Endothelial cell of umbilical vein (primary cell): ENCODE measurements around the gene PLA2G4B. TPM values are rescaled to one million over a fixed set of nuclear protein-coding genes. Genes with fewer than 3 reads are reported as not detected.

Experiments
- BruUV-seq: library from RNA; stranded (reverse); fragments of 400-500 nt; replicated peaks from 2 replicates; lab custom pipeline; 2021; lab: Mats Ljungman, UMichigan
- CTCF ChIA-PET: fragments of 300-600, 350-600 bp; sonication (Branson Sonifier 250); formaldehyde crosslinking; loops from one replicate; lab custom pipeline; 2021; ENCODE audit warnings: antibody characterized with exemption, inconsistent platforms; lab: Charles Lee
- POLR2A ChIA-PET: fragments of 300-600, 350-600 bp; sonication (Branson Sonifier 250); formaldehyde crosslinking; loops from one replicate; lab custom pipeline; 2021; ENCODE audit warnings: antibody characterized with exemption, inconsistent platforms; lab: Charles Lee
- DNase-seq: peaks from one replicate; pipeline ENCODE4 v3.0.0-alpha.2; 2011; ENCODE audit warnings: low read depth, low spot score
- FAIRE-seq: peaks from 2 replicates; lab custom pipeline; 2011; peaks lifted over from hg19 to GRCh38; lab: Jason Lieb, UNC
- H2AFZ ChIP-seq: 2 replicates; pipeline ENCODE4 v1.6.0; 2012; ENCODE audit warnings: low read depth, low read length, control low read depth, inconsistent platforms
- H3K27ac ChIP-seq: 2 replicates; pipeline ENCODE4 v1.5.1; 2011; ENCODE audit warnings: low read depth, mild to moderate bottlenecking, control low read depth, low read length, moderate library complexity; ENCODE audit not compliant: insufficient read depth
- H3K27me3 ChIP-seq, 2 experiments: 2 replicates each; pipeline versions ENCODE4 v1.6.0 to v1.6.1; 2011; ENCODE audit warnings: low read length in 2 of 2, mixed read lengths in 1 of 2; ENCODE audit not compliant: control insufficient read depth in 2 of 2, insufficient read depth in 2 of 2
- H3K36me3 ChIP-seq, 2 experiments: 2 replicates in 1 of 2; 3 replicates in 1 of 2; pipeline ENCODE4 v1.5.1; 2011; ENCODE audit warnings: low read length in 2 of 2, mild to moderate bottlenecking in 1 of 2, moderate library complexity in 1 of 2; ENCODE audit not compliant: control insufficient read depth in 2 of 2, insufficient read depth in 2 of 2; ENCODE audit errors: extremely low read depth in 1 of 2
- H3K4me1 ChIP-seq: 3 replicates; pipeline ENCODE4 v1.5.1; 2011; ENCODE audit warnings: mild to moderate bottlenecking, low read length; ENCODE audit not compliant: control insufficient read depth, insufficient read depth; ENCODE audit errors: extremely low read depth
- H3K4me2 ChIP-seq: 2 replicates; pipeline ENCODE4 v1.6.1; 2011; ENCODE audit warnings: low read length, control low read depth, mixed read lengths; ENCODE audit not compliant: insufficient read depth
- H3K4me3 ChIP-seq, 3 experiments: fragments of 200-600 bp in 1 of 3; sonication (generic), shearing (Covaris generic) in 1 of 3; replicated peaks in 1 of 3; 2 replicates each; pipeline ENCODE4 v1.5.1; 2011 to 2016; ENCODE audit warnings: control low read depth in 3 of 3, low read length in 3 of 3, mild to moderate bottlenecking in 2 of 3, inconsistent platforms in 1 of 3, low read depth in 1 of 3, moderate library complexity in 1 of 3; ENCODE audit not compliant: insufficient read depth in 1 of 3
- H3K79me2 ChIP-seq: 2 replicates; pipeline ENCODE4 v1.6.0; 2012; ENCODE audit warnings: low read length, inconsistent platforms; ENCODE audit not compliant: control insufficient read depth, insufficient read depth
- H3K9ac ChIP-seq: replicated peaks from 2 replicates; pipeline ENCODE3; 2011; ENCODE audit warnings: low read length, control low read depth; ENCODE audit not compliant: insufficient read depth; ENCODE audit errors: extremely low read depth
- H3K9me1 ChIP-seq: replicated peaks from 3 replicates; pipeline ENCODE4 v1.6.0; 2011; ENCODE audit warnings: mild to moderate bottlenecking, low read length; ENCODE audit not compliant: control insufficient read depth, insufficient read depth; ENCODE audit errors: extremely low read depth
- H3K9me3 ChIP-seq: replicated peaks from 2 replicates; pipeline ENCODE4 v1.5.1; 2012; ENCODE audit warnings: low read length, inconsistent platforms; ENCODE audit not compliant: control insufficient read depth, insufficient read depth
- H4K20me1 ChIP-seq: replicated peaks from 2 replicates; pipeline ENCODE3; 2011; ENCODE audit warnings: mild to moderate bottlenecking, low read length; ENCODE audit not compliant: control insufficient read depth, insufficient read depth; ENCODE audit errors: extremely low read depth
- EZH2 ChIP-seq: IDR thresholded peaks from 2 replicates; pipeline ENCODE4 v1.6.1; 2012; ENCODE audit warnings: borderline replicate concordance, low read depth, mild to moderate bottlenecking, moderate library complexity, low read length, inconsistent platforms; ENCODE audit not compliant: severe bottlenecking
- FOS ChIP-seq: IDR thresholded peaks from 2 replicates; pipeline ENCODE4 v1.6.1; 2011; ENCODE audit warnings: mild to moderate bottlenecking, low read length, moderate library complexity, borderline replicate concordance; ENCODE audit not compliant: insufficient read depth
- GATA2 ChIP-seq: IDR thresholded peaks from 2 replicates; pipeline ENCODE4 v1.7.0; 2011; ENCODE audit warnings: low read depth, mild to moderate bottlenecking, moderate library complexity, mixed read lengths, low read length; ENCODE audit not compliant: insufficient read length, insufficient read depth
- JUN ChIP-seq: IDR thresholded peaks from 2 replicates; pipeline ENCODE4 v1.6.1; 2011; ENCODE audit warnings: borderline replicate concordance, low read depth; ENCODE audit not compliant: insufficient read length, insufficient read depth
- MYC ChIP-seq: IDR thresholded peaks from one replicate; pipeline ENCODE4 v1.6.1; 2011; ENCODE audit warnings: mild to moderate bottlenecking, low read depth, low read length
- POLR2AphosphoS5 ChIP-seq: IDR thresholded peaks from 2 replicates; pipeline ENCODE4 v1.6.1; 2012; ENCODE audit warnings: low read depth, mild to moderate bottlenecking, control low read depth, low read length, moderate library complexity; ENCODE audit not compliant: insufficient read depth
- dilution Hi-C: fragments of 300-500 bp; cut with MboI; formaldehyde crosslinking; loops from one replicate; pipeline ENCODE4 v1.15.0; 2019; ENCODE audit warnings: low sequenced_read_pairs; ENCODE audit not compliant: extremely low pct_ligation_motif_present
- intact Hi-C: fragments of 100-400 bp; cut with micrococcal nuclease; formaldehyde crosslinking; loops from one replicate; pipeline ENCODE4 v1.10.0; 2022
- polyA plus RNA-seq, 4 experiments: library from polyadenylated mRNA; depleted of rRNA in 3 of 4; stranded (reverse) in 3 of 4; unstranded in 1 of 4; fragments of >200 nt; gene quantifications; 2 replicates each; pipeline versions ENCODE4 v1.2.1 to v1.2.3, GENCODE V29; 2011 to 2012; ENCODE audit warnings: missing spikeins in 1 of 4
- total RNA-seq: library from RNA; stranded (reverse); gene quantifications from 2 replicates; pipeline ENCODE4 v1.2.3, GENCODE V29; 2021
- TF ChIP-seq, protein P1 (sequence below), 2 donors: IDR thresholded peaks; 1 replicate in 1 of 2; 2 replicates in 1 of 2; pipeline ENCODE4 v1.5.1; 2011; ENCODE audit warnings: low read length in 2 of 2, mild to moderate bottlenecking in 2 of 2, moderate library complexity in 2 of 2, control low read depth in 1 of 2, inconsistent platforms in 1 of 2, low read depth in 1 of 2; ENCODE audit not compliant: insufficient read depth in 1 of 2; ENCODE audit errors: extremely low read depth in 1 of 2

The PLA2G4B gene
- total and polyA plus RNA-seq, 2 donors (not counting 3 experiments of a cell fraction or from before 2014, with no cell fraction given): 4.0 to 7.9 TPM

DNA sequence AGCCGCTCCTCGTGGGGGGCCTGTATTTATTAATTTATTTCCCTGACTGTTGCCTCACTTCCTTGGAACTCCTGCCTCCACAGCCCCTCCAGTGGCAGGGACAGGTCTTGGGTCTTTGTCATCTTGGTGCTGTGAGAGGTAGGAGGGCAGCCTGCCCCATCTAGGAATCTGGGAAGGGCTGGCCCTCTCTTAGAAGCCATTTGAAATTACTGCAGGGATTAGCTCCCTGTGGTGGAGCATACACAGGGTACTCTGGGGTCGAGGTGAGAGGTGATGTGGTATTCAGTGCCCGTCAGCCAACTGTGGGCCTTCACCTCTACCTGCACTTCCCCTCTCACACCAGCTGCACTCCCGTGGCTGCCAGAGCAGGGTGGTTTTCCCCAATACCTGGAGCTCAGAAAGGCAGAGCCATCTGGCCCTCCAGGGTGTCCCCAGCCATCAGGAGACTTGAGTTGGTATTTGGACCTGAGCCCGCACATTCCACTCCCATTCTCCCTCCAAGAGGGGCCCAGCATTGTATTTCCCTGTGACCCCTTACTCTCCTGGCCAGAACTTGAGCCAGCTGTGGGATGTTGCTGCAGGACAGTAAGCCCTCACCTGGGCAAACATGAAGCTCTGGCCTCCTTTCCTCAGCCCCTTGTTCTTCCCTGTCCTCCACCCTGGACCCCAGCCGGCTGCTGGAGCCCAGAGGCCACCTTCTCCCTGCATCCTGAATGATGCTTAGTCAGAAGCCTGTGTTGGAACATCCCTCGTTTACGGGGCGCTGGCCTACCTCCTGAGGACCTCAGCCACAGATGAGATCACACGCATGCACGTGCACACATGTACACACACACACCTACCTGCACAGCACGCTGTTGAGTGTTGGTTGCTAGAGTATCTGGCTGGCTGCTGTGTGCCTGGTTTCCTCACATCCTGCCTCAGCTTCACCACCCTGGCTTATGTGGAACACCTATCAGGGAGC is 12.8 kb upstream of the PLA2G4B start:
- Histone ChIP-seq H3K9me1 (no peaks in the 10 kb centered on the region), H3K36me3 (peaks cover 0 to 26% of the 10 kb centered on the region in 2 experiments), H3K4me3 (no peak overlapping the region), H3K27ac (no peak overlapping the region), H3K79me2 (no peaks in the 10 kb centered on the region), H4K20me1 (no peaks in the 10 kb centered on the region), H2AFZ (no peak overlapping the region), H3K9ac (no peak overlapping the region), H3K27me3 (no peaks in the 10 kb centered on the region), H3K9me3 (no peaks in the 10 kb centered on the region), H3K4me1 (peaks cover 10% of the 10 kb centered on the region), H3K4me2 (no peak overlapping the region)
- ChIA-PET POLR2A (no interaction called here), CTCF (interaction anchor here (1.2 to 1.6 kb wide), 3 partner anchors 16 to 222 kb away, joined by 3 to 7 read pairs (median 5); no protein-coding TSS in a partner anchor)
- DNase-seq: no peak
- BruUV-seq: no TSS peak
- dilution Hi-C loops: no loop called here
- no peak for FAIRE-seq
- intact Hi-C loops: loop anchor here (5.0 kb wide), 1 partner anchor 66 kb away; the partner anchor contains the start of gene SPTBN5
- no peak for TF ChIP-seq GATA2
- TF ChIP-seq JUN: no peak
- TF ChIP-seq FOS: no peak
- TF ChIP-seq POLR2AphosphoS5: no peak
- TF ChIP-seq EZH2: no peak
- TF ChIP-seq, protein P1, sequence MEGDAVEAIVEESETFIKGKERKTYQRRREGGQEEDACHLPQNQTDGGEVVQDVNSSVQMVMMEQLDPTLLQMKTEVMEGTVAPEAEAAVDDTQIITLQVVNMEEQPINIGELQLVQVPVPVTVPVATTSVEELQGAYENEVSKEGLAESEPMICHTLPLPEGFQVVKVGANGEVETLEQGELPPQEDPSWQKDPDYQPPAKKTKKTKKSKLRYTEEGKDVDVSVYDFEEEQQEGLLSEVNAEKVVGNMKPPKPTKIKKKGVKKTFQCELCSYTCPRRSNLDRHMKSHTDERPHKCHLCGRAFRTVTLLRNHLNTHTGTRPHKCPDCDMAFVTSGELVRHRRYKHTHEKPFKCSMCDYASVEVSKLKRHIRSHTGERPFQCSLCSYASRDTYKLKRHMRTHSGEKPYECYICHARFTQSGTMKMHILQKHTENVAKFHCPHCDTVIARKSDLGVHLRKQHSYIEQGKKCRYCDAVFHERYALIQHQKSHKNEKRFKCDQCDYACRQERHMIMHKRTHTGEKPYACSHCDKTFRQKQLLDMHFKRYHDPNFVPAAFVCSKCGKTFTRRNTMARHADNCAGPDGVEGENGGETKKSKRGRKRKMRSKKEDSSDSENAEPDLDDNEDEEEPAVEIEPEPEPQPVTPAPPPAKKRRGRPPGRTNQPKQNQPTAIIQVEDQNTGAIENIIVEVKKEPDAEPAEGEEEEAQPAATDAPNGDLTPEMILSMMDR (IDR thresholded peaks at IDR 0.05; ENCODE audit: extremely low read depth in 1 of 2, insufficient read depth in 1 of 2, low read depth in 1 of 2, low read length in 2 of 2): no peak
- TF ChIP-seq MYC: no peak
